Ovary (tissue), 3 donors: ENCODE data around the gene C7orf25.

Experiments used
- EP300 ChIP-seq: sonication (generic); formaldehyde crosslinking; IDR thresholded peaks from one replicate; pipeline ENCODE4 v1.6.1; 2017; ENCODE audit warnings: antibody characterized with exemption
- POLR2A ChIP-seq: fragments of 450-650 bp; IDR thresholded peaks from one replicate; pipeline ENCODE4 v1.6.1; 2017; ENCODE audit warnings: antibody characterized with exemption, mild to moderate bottlenecking, moderate library complexity
- TF ChIP-seq, protein P1 (sequence below), 3 donors: fragments of 450-650 bp in 2 of 3; fragments of 200-600 bp in 1 of 3; IDR thresholded peaks; one replicate each; pipeline versions ENCODE4 v1.5.1 to v1.8.0; 2016 to 2022; ENCODE audit warnings: antibody characterized with exemption in 3 of 3, mild to moderate bottlenecking in 1 of 3
- donor health status: DM: no; HTN: no; CAD: no.

DNA sequence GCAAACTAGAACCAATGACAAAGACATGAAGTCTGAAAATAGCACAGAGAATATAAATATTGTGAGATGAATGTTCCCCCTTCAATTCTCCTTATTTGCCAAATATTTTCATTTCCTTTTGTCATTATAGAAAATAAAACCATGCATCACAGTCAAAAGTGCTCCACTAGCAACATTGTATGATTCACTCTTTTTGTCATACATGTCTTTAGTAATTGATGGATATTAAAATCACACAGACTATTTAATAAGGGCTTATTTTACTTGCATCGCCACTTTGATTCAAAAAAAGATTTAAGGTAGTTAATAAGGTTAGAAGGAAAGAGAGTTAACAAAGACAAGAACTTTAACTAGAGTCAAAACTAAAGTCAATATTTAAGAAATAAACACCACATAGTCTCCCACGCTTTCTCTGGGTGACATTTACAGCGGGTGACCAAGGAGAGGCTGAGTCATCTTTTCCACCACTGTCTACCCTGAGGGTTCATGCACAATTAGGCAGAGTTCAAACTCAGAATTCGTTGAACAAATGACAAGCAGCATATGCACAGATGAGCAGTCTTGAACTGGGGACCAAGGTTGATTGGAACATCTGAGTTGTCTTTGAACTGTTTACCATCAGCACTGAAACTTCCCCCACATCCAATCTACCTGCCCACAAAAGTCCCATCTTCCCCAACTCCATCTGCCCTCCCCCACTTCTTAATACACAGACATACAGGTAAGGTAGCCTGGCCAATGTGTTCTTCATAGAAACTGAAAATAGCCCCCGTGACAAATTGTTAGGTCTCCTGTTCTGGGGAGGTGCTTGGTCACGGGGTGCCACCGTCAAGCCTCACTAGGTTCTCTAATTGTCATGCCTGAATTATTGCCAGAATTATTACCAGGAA, 42.5 kb downstream of the C7orf25 start:
- TF ChIP-seq, protein P1, sequence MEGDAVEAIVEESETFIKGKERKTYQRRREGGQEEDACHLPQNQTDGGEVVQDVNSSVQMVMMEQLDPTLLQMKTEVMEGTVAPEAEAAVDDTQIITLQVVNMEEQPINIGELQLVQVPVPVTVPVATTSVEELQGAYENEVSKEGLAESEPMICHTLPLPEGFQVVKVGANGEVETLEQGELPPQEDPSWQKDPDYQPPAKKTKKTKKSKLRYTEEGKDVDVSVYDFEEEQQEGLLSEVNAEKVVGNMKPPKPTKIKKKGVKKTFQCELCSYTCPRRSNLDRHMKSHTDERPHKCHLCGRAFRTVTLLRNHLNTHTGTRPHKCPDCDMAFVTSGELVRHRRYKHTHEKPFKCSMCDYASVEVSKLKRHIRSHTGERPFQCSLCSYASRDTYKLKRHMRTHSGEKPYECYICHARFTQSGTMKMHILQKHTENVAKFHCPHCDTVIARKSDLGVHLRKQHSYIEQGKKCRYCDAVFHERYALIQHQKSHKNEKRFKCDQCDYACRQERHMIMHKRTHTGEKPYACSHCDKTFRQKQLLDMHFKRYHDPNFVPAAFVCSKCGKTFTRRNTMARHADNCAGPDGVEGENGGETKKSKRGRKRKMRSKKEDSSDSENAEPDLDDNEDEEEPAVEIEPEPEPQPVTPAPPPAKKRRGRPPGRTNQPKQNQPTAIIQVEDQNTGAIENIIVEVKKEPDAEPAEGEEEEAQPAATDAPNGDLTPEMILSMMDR (IDR thresholded peaks at IDR 0.05): no peak
- no peak for TF ChIP-seq POLR2A
- TF ChIP-seq EP300: no peak
